Measurements from ENCODE around the gene MXD1.

DNA sequence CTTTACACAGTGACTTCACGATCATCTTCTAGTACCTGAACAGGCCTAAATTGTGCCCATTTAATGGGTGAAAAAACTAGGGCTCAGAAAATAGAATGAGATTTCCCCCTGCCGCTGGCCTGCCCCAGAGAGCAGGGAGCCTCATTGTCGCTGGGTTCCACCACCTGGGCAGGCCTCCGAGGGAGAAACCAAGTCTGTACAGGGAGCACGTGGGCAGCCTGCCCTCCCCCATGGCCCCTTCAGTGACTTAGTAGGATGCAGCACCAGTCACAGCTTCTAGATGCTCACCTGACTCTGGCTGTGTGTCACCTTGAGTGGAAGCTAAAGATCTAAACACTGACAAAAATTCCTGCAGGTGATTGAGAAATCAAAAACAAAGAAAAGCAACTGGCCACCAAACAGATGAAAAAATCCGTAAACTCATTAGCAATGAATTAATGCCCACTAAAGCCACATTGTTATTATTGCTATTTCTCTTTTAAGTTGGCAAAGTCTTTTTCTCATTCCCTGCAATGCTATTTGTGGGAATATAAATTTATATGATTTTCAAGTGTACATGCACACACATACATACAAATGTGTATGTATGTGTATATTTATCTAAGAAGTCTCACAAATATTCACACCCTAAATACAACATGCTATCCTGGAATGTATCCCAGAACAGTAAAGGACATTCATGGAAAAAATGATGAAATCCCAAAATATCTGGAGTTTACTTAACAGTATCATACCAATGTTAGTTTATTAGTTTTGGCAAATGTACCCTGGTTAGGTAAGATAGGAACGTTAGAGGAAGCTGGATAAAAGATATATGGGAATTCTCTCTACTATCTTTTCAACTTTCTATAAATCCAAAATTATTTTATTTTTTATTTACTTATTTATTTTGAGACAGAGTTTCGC is 65.2 kb downstream of the MXD1 start:
- TF ChIP-seq, protein P1, sequence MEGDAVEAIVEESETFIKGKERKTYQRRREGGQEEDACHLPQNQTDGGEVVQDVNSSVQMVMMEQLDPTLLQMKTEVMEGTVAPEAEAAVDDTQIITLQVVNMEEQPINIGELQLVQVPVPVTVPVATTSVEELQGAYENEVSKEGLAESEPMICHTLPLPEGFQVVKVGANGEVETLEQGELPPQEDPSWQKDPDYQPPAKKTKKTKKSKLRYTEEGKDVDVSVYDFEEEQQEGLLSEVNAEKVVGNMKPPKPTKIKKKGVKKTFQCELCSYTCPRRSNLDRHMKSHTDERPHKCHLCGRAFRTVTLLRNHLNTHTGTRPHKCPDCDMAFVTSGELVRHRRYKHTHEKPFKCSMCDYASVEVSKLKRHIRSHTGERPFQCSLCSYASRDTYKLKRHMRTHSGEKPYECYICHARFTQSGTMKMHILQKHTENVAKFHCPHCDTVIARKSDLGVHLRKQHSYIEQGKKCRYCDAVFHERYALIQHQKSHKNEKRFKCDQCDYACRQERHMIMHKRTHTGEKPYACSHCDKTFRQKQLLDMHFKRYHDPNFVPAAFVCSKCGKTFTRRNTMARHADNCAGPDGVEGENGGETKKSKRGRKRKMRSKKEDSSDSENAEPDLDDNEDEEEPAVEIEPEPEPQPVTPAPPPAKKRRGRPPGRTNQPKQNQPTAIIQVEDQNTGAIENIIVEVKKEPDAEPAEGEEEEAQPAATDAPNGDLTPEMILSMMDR (IDR thresholded peaks at IDR 0.05): no peak
- TF ChIP-seq POLR2A (IDR thresholded peaks at IDR 0.05): no peak
